ENCODE results near the gene AKR1C2.

GRCh38 chr10:5012595-5012994, 8.9 kb upstream of the AKR1C2 start:
- no peak for TF ChIP-seq POLR2AphosphoS5 (IDR thresholded peaks at IDR 0.05)
- TF ChIP-seq EZH2 (IDR thresholded peaks at IDR 0.05; ENCODE audit: borderline replicate concordance, insufficient read depth, low read length, poor library complexity, severe bottlenecking), result no peak
- no peak for TF ChIP-seq CTCF (IDR thresholded peaks at IDR 0.05; ENCODE audit: poor library complexity, severe bottlenecking)
- TF ChIP-seq TAF1 (IDR thresholded peaks at IDR 0.05; ENCODE audit: low read depth), result no peak
- TF ChIP-seq RAD21 (conservative IDR thresholded peaks at IDR 0.05), result no peak

Data from neural cell (in vitro differentiated cells).